Transverse colon (tissue), 4 donors: ENCODE measurements around the gene OR8B2. TPM values are rescaled to one million over a fixed set of nuclear protein-coding genes. Genes with fewer than 3 reads are reported as not detected.

ENCODE experiments used
- DNase-seq: peaks from one replicate; pipeline ENCODE4 v3.0.0-alpha.2; 2019
- H3K27ac ChIP-seq, 4 donors: fragments of 200-600 bp; sonication (generic); 2 replicates each; pipeline ENCODE4 v1.5.1; 2016 to 2018; ENCODE audit warnings: inconsistent platforms in 4 of 4
- H3K27me3 ChIP-seq: fragments of 200-600 bp; sonication (generic); 2 replicates; pipeline ENCODE4 v1.5.1; 2017; ENCODE audit warnings: inconsistent platforms
- H3K36me3 ChIP-seq, 4 donors: fragments of 200-600 bp; sonication (generic); 2 replicates each; pipeline ENCODE4 v1.5.1; 2017 to 2019; ENCODE audit warnings: inconsistent platforms in 4 of 4
- H3K4me1 ChIP-seq, 4 donors: fragments of 200-600 bp; sonication (generic); 2 replicates each; pipeline ENCODE4 v1.5.1; 2017 to 2020; ENCODE audit warnings: inconsistent platforms in 4 of 4
- H3K4me3 ChIP-seq, 4 donors: fragments of 200-600 bp; sonication (generic); 1 replicate in 1 of 4; 2 replicates in 3 of 4; pipeline versions ENCODE4 v1.5.1 to v1.6.1; 2017 to 2019; ENCODE audit warnings: inconsistent platforms in 4 of 4
- H3K9me3 ChIP-seq, 2 donors: fragments of 200-600 bp; sonication (generic); 2 replicates each; pipeline ENCODE4 v1.5.1; 2017 to 2019; ENCODE audit warnings: inconsistent platforms in 2 of 2
- EP300 ChIP-seq: sonication (generic); formaldehyde crosslinking; IDR thresholded peaks from one replicate; pipeline ENCODE4 v1.6.1; 2017; ENCODE audit warnings: antibody characterized with exemption, low read depth
- POLR2A ChIP-seq: fragments of 450-650 bp; IDR thresholded peaks from one replicate; pipeline ENCODE4 v1.6.1; 2016; ENCODE audit warnings: antibody characterized with exemption, mild to moderate bottlenecking, moderate library complexity
- POLR2AphosphoS5 ChIP-seq, 3 donors: sonication (generic); formaldehyde crosslinking; IDR thresholded peaks; one replicate each; pipeline ENCODE4 v1.6.1; 2016; ENCODE audit warnings: antibody characterized with exemption in 3 of 3
- WGBS, 2 donors: methylation state at CpG; one replicate each; pipeline ENCODE4 v1.1.5; 2018; ENCODE audit warnings: low coverage in 1 of 2; 5-methylcytosine and 5-hydroxymethylcytosine counted together
- in situ Hi-C, 4 donors: fragments of 200-750 bp; cut with MboI; loops; one replicate each; pipeline versions ENCODE4 v1.15.0 to v1.15.1; 2017; ENCODE audit warnings: low sequenced_read_pairs in 3 of 4, low pct_ligation_motif_present in 1 of 4, low pct_unique_long_range_greater_than_20kb in 1 of 4
- intact Hi-C: fragments of 100-400 bp; cut with DNase I; formaldehyde crosslinking; loops from one replicate; pipeline ENCODE4 v1.15.1; 2023; ENCODE audit warnings: low total_unique reads
- total RNA-seq, 4 donors: library from RNA; depleted of rRNA; stranded (reverse); fragments of >200 nt; gene quantifications; one replicate each; pipeline ENCODE4 v1.1.0, GENCODE V29; 2016
- TF ChIP-seq, protein P1 (sequence below), 5 experiments: fragments of 200-600 bp in 3 of 5; fragments of 450-650 bp in 2 of 5; sonication (generic) in 3 of 5; IDR thresholded peaks; 1 replicate in 2 of 5; 2 replicates in 3 of 5; pipeline ENCODE4 v1.5.1; 2016 to 2017; ENCODE audit warnings: antibody characterized with exemption in 5 of 5, inconsistent platforms in 3 of 5, mild to moderate bottlenecking in 2 of 5, moderate library complexity in 1 of 5

OR8B2 gene, protein sequence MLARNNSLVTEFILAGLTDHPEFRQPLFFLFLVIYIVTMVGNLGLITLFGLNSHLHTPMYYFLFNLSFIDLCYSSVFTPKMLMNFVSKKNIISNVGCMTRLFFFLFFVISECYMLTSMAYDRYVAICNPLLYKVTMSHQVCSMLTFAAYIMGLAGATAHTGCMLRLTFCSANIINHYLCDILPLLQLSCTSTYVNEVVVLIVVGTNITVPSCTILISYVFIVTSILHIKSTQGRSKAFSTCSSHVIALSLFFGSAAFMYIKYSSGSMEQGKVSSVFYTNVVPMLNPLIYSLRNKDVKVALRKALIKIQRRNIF
- total RNA-seq: not detected

DNA sequence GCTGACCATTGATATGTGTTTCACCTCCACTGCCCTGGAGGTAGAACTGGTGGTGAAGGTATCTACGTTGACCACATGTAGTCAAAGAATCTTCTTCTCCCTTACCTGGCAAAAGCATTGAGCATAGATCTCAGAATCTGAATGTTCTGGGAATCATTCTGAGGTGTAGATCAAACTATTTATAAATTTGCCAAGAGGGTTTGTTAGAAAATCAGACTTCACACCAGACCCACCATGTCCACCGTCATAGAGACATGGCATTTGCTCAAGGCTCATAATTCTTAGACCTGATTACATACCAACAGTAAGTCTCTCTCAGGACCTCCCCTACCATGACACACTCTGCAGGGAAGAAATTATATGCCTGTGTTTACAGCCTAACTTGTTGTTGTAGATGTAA lies at the start of gene OR8B2:
TSS of gene OR8B2 (minus strand) at position 101 of the 400 bp plus-strand sequence. CDS start 1,156 bp downstream, outside the sequence.
- DNase-seq: no peak
- Histone ChIP-seq H3K9me3 (no peaks in the 10 kb centered on the region), H3K27me3 (no peaks in the 10 kb centered on the region), H3K36me3 (no peaks in the 10 kb centered on the region), H3K4me3 (no peak within 1 kb of the TSS), H3K4me1 (no peaks in the 10 kb centered on the region), H3K27ac (no peak within 1 kb of the TSS)
- WGBS, 2 donors: 83% methylated on average over 2 of the region's 2 CpGs; no CpG with 5 or more reads in 1 of the 2 donors
- intact Hi-C loops (no loop called here), in situ Hi-C loops (no loop called here)
- TF ChIP-seq POLR2AphosphoS5 (IDR thresholded peaks at IDR 0.05): no peak
- no peak for TF ChIP-seq POLR2A
- TF ChIP-seq, protein P1, sequence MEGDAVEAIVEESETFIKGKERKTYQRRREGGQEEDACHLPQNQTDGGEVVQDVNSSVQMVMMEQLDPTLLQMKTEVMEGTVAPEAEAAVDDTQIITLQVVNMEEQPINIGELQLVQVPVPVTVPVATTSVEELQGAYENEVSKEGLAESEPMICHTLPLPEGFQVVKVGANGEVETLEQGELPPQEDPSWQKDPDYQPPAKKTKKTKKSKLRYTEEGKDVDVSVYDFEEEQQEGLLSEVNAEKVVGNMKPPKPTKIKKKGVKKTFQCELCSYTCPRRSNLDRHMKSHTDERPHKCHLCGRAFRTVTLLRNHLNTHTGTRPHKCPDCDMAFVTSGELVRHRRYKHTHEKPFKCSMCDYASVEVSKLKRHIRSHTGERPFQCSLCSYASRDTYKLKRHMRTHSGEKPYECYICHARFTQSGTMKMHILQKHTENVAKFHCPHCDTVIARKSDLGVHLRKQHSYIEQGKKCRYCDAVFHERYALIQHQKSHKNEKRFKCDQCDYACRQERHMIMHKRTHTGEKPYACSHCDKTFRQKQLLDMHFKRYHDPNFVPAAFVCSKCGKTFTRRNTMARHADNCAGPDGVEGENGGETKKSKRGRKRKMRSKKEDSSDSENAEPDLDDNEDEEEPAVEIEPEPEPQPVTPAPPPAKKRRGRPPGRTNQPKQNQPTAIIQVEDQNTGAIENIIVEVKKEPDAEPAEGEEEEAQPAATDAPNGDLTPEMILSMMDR (IDR thresholded peaks at IDR 0.05): no peak
- TF ChIP-seq EP300: no peak

DNA sequence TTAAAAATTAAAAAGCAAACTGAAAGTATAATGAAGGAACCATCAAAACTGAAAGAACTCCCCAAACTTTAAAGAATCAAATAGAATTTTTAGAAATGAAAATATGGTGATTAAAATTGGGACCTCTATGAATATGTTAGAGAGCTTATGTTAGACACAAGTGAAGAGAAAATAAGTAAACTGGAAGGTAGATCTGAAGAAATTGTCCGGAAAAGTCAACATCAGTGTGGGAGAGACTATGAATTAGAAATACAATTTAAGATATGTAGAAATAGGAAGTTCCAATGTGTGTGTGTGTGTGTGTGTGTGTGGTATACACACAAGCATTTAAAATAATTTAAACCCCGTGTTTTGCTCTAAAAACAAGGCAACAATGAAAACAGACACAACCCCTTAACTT lies 45.3 kb upstream of the OR8B2 start:
- Histone ChIP-seq H3K36me3 (no peaks in the 10 kb centered on the region), H3K27ac (no peak overlapping the region), H3K4me1 (no peaks in the 10 kb centered on the region), H3K27me3 (no peaks in the 10 kb centered on the region), H3K4me3 (no peak overlapping the region), H3K9me3 (no peaks in the 10 kb centered on the region)
- TF ChIP-seq, protein P1 (IDR thresholded peaks at IDR 0.05): no peak
- TF ChIP-seq POLR2AphosphoS5 (IDR thresholded peaks at IDR 0.05) (no peak), EP300 (no peak), POLR2A (no peak)
- intact Hi-C loops (no loop called here), in situ Hi-C loops (no loop called here)
- no peak for DNase-seq
- WGBS, 2 donors: 65% methylated on average over 2 of the region's 2 CpGs

DNA sequence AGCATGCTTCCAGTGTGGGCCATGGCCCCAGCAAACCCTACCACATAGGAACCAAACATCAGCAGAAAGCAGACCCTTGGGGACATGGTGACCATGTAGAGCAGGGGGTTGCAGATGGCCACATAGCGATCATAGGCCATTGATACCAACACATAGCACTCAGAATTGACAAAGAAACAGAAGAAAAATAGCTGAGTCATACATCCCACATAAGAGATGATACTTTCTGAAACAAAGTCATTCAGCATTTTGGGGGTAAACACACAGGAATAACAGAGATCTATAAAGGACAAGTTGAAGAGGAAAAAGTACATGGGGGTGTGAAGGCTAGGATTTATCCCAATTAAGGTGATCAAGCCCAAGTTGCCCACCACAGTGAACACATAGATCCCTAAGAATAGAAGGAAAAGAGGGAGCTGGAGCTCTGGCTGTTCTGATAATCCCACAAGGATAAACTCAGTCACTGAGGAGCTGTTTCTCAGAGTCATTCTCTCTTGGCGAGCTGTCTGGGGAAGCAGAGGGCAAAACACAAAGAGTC lies 40.2 kb upstream of the OR8B2 start, which contains the start of gene OR8B4:
TSS of gene OR8B4 (minus strand) at position 488 of the 538 bp plus-strand sequence. CDS start at position 488, 0 bp downstream.
- no peaks in the 10 kb centered on the region for H3K4me1 ChIP-seq
- peaks cover 5% of the 10 kb centered on the region for H3K27me3 ChIP-seq
- 63 to 76% methylated on average over 2 of the region's 2 CpGs for WGBS, 2 donors
- H3K4me3 ChIP-seq: no peak within 1 kb of the TSS
- intact Hi-C loops (no loop called here), in situ Hi-C loops (loop anchor here in 2 of 4 donors (25.0 kb wide), 2 partner anchors 413 to 438 kb away; partner anchors contain the start of gene ROBO3 (in 1 of the 2))
- H3K9me3 ChIP-seq: no peaks in the 10 kb centered on the region
- no peaks in the 10 kb centered on the region for H3K36me3 ChIP-seq
- no peak for DNase-seq
- no peak within 1 kb of the TSS for H3K27ac ChIP-seq
- no peak for TF ChIP-seq POLR2A
- TF ChIP-seq EP300: no peak
- no peak for TF ChIP-seq POLR2AphosphoS5 (IDR thresholded peaks at IDR 0.05)
- TF ChIP-seq, protein P1 (IDR thresholded peaks at IDR 0.05): no peak

DNA sequence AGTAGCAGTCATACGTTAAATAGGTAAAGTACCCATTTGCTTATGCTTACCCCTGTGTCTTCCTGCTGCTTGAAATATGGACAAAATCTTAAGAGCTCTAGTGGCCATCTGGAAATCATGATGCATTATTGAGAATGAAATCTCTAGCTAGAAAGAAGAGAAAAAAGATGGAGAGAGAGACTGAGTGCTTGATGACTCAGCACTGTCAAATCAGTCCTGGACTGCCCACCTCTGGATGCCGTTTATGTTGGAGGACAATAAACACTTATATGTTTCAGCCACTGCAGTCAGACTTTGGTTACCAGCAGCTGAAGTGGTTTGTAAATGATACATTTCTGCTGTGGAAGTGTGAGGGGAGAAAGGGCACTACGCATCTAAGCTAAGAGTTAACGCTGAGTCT lies 36.7 kb upstream of the OR8B2 start:
- Histone ChIP-seq H3K36me3 (no peaks in the 10 kb centered on the region), H3K4me3 (no peak overlapping the region), H3K27ac (no peak overlapping the region), H3K27me3 (peaks cover 5% of the 10 kb centered on the region), H3K4me1 (no peaks in the 10 kb centered on the region), H3K9me3 (no peaks in the 10 kb centered on the region)
- TF ChIP-seq POLR2A (no peak), POLR2AphosphoS5 (IDR thresholded peaks at IDR 0.05) (no peak)
- TF ChIP-seq, protein P1 (IDR thresholded peaks at IDR 0.05): no peak
- WGBS, 2 donors: 74 to 76% methylated on average over 3 to 4 of the region's 4 CpGs
- in situ Hi-C loops: loop anchor here in 2 of 4 donors (25.0 kb wide), 2 partner anchors 416 to 441 kb away; partner anchors contain the start of gene ROBO3 (in 1 of the 2)
- intact Hi-C loops: no loop called here
- DNase-seq: no peak
